Measurements from ENCODE around the gene XKRX. TPM values are rescaled to one million over a fixed set of nuclear protein-coding genes. Genes with fewer than 3 reads are reported as not detected.

XKRX gene
- total and polyA plus RNA-seq, 2 of the 8 experiments (the other 6 are each of a cell fraction or from before 2014, with no cell fraction given): 0.70 to 1.3 TPM

DNA sequence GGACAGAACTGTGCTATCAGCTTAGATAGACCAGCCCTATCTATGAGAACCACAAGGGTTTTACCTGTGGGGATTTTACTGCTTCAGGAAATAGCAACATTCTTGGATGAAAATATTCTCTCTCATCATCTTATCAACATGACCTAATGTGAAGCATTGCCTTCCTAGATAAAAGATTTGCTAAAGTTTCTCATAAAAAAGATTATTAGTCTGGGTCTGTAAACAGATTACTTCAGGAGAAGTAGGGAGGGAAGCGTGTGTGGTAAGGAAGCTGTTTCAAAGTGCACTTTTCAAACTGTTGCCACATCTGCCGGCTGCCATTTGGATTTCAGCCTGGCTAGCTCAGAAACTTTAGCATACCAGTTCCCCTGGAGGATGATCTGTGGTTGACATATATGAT, 54.4 kb downstream of the XKRX start, which contains the start of gene NOX1 (continued):
- TF ChIP-seq KDM5A (IDR thresholded peaks at IDR 0.05; ENCODE audit: low read length): no peak
- TF ChIP-seq, protein P1, sequence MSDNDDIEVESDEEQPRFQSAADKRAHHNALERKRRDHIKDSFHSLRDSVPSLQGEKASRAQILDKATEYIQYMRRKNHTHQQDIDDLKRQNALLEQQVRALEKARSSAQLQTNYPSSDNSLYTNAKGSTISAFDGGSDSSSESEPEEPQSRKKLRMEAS (IDR thresholded peaks at IDR 0.05): no peak
- no peak for TF ChIP-seq ZNF274 (IDR thresholded peaks at IDR 0.05; ENCODE audit: borderline replicate concordance, extremely low read depth, low read length)
- no peak for TF ChIP-seq CHD2 (IDR thresholded peaks at IDR 0.05; ENCODE audit: low read length)
- TF ChIP-seq SP2 (IDR thresholded peaks at IDR 0.05; ENCODE audit: low read length): no peak
- no peak for TF ChIP-seq PHF8 (conservative IDR thresholded peaks at IDR 0.05; ENCODE audit: low read depth, low read length)
- TF ChIP-seq NRF1 (IDR thresholded peaks at IDR 0.05; ENCODE audit: low read depth, low read length): no peak
- no peak for TF ChIP-seq CBX8 (IDR thresholded peaks at IDR 0.05; ENCODE audit: borderline replicate concordance, low read depth, low read length)
- no peak for TF ChIP-seq SUZ12 (IDR thresholded peaks at IDR 0.05; ENCODE audit: low read length)
- TF ChIP-seq TBP (IDR thresholded peaks at IDR 0.05; ENCODE audit: low read depth, low read length): no peak
- TF ChIP-seq GABPA (IDR thresholded peaks at IDR 0.05; ENCODE audit: borderline replicate concordance, insufficient read depth, low read length): no peak
- no peak for TF ChIP-seq HDAC2 (IDR thresholded peaks at IDR 0.05; ENCODE audit: borderline replicate concordance in 1 of 2, low read depth in 2 of 2, low read length in 2 of 2)
- no peak for TF ChIP-seq RFX5 (IDR thresholded peaks at IDR 0.05; ENCODE audit: borderline replicate concordance, low read depth, low read length)
- TF ChIP-seq SIRT6 (IDR thresholded peaks at IDR 0.05; ENCODE audit: low read length): no peak
- TF ChIP-seq ASH2L (IDR thresholded peaks at IDR 0.05; ENCODE audit: low read length): no peak
